Natural killer cell (primary cell): ENCODE results near the gene TBC1D4. TPM values are rescaled to one million over a fixed set of nuclear protein-coding genes. Genes with fewer than 3 reads are reported as not detected.

Experiments used
- ATAC-seq, 3 donors: fragments of 150-1000 bp in 2 of 3; fragments of 200-7000 bp in 1 of 3; cut with Tn5 transposase; 1 replicate in 1 of 3; 2 replicates in 2 of 3; pipeline ENCODE4 v1.10.0; 2021; ENCODE audit warnings: mild to moderate bottlenecking in 2 of 3, moderate library complexity in 2 of 3
- DNase-seq, 2 donors: peaks; one replicate each; pipeline versions ENCODE4 v3.0.0 to v3.0.0-alpha.2; 2013 to 2021; ENCODE audit warnings: mixed read lengths in 1 of 2
- H3K27ac ChIP-seq: one replicate; pipeline ENCODE4 v1.5.1; 2013; ENCODE audit warnings: mild to moderate bottlenecking, low read length
- H3K27me3 ChIP-seq: one replicate; pipeline ENCODE4 v1.6.1; 2013; ENCODE audit warnings: low read length; ENCODE audit not compliant: control insufficient read depth, insufficient read depth
- H3K36me3 ChIP-seq: one replicate; pipeline ENCODE4 v1.6.1; 2013; ENCODE audit warnings: low read length; ENCODE audit not compliant: control insufficient read depth, insufficient read depth
- H3K4me1 ChIP-seq: one replicate; pipeline ENCODE4 v1.6.1; 2013; ENCODE audit warnings: low read length; ENCODE audit not compliant: control insufficient read depth, insufficient read depth
- H3K4me3 ChIP-seq: one replicate; pipeline ENCODE4 v1.5.1; 2013; ENCODE audit warnings: low read length
- H3K9me3 ChIP-seq: one replicate; pipeline ENCODE4 v1.6.1; 2013; ENCODE audit warnings: low read length; ENCODE audit not compliant: control insufficient read depth, insufficient read depth
- H3K27ac Mint-ChIP-seq, 2 donors: one replicate each; pipeline ENCODE4 v1.8.0; 2022; ENCODE audit warnings: mild to moderate bottlenecking in 2 of 2, mixed read lengths in 2 of 2, moderate library complexity in 1 of 2
- H3K27me3 Mint-ChIP-seq, 2 donors: one replicate each; pipeline ENCODE4 v1.8.0; 2022; ENCODE audit warnings: low read depth in 2 of 2, mixed read lengths in 2 of 2
- H3K36me3 Mint-ChIP-seq: one replicate; pipeline ENCODE4 v1.8.0; 2022; ENCODE audit warnings: mixed read lengths
- H3K4me1 Mint-ChIP-seq, 2 donors: one replicate each; pipeline ENCODE4 v1.8.0; 2022; ENCODE audit warnings: mixed read lengths in 2 of 2
- H3K4me3 Mint-ChIP-seq: one replicate; pipeline ENCODE4 v1.8.0; 2022; ENCODE audit warnings: mild to moderate bottlenecking, moderate library complexity, mixed read lengths
- H3K9me3 Mint-ChIP-seq, 2 donors: one replicate each; pipeline ENCODE4 v1.8.0; 2022; ENCODE audit warnings: mixed read lengths in 2 of 2
- WGBS: methylation state at CpG from one replicate; pipeline ENCODE4 v1.1.7; 2013; ENCODE audit warnings: missing lambda C conversion rate; ENCODE audit not compliant: insufficient coverage; 5-methylcytosine and 5-hydroxymethylcytosine counted together
- intact Hi-C: fragments of 100-400 bp; cut with micrococcal nuclease; formaldehyde crosslinking; loops from one replicate; pipeline ENCODE4 v1.14.2; 2022
- total RNA-seq, 4 donors: library from RNA; stranded (reverse); fragments of 120-200 nt in 1 of 4; gene quantifications; one replicate each; pipeline versions ENCODE4 v1.2.3 to v1.2.4, GENCODE V29; 2013 to 2022
- TF ChIP-seq, protein P1 (sequence below): fragments of 200-600 bp; IDR thresholded peaks from one replicate; pipeline ENCODE4 v1.8.0; 2022; ENCODE audit warnings: antibody characterized with exemption

Gene TBC1D4
- total RNA-seq, 3 donors from 2014 or later (not counting 1 experiment from before 2014, with no cell fraction given): 0.54 to 5.1 (median 3.7) TPM

DNA sequence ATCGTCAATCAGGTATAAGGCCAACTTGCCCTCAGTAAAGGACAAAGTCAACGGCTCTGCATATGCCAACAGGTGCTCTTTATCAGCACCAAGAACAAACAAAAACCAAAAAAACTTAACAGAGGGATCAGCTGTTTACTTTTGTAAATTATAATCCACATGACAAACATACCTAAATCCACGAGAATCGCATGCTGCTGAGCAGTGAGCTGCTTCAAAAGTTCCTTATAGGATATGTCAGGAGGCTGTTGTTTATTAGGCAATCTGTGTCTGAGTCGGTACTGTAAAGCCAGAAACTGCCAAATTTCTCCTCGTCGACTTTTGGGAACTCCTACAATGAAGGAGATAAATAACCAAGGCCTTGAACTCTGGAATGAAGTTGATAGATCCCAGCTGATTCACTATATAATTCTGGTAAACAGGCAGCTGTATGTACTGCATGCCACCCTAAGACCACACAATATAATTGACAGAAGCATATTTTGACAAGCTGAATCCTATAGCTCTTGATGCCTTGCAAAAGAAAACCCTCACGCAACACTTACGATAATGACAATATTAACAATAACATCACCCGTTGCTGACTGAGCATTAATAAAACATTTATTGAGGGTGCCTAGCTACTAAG is 179.8 kb downstream of the TBC1D4 start:
- Mint-ChIP-seq H3K27me3 (no peaks in the 10 kb centered on the region), H3K9me3 (no peaks in the 10 kb centered on the region), H3K27ac (no peak overlapping the region), H3K4me3 (no peak overlapping the region), H3K36me3 (no peaks in the 10 kb centered on the region), H3K4me1 (no peaks in the 10 kb centered on the region)
- ATAC-seq (no peak), DNase-seq (no peak)
- Histone ChIP-seq H3K27ac (no peak overlapping the region), H3K4me1 (no peaks in the 10 kb centered on the region), H3K27me3 (no peaks in the 10 kb centered on the region), H3K9me3 (no peaks in the 10 kb centered on the region), H3K36me3 (no peaks in the 10 kb centered on the region), H3K4me3 (no peak overlapping the region)
- intact Hi-C loops: no loop called here
- 85% methylated on average over 10 of the region's 10 CpGs for WGBS
- TF ChIP-seq, protein P1, sequence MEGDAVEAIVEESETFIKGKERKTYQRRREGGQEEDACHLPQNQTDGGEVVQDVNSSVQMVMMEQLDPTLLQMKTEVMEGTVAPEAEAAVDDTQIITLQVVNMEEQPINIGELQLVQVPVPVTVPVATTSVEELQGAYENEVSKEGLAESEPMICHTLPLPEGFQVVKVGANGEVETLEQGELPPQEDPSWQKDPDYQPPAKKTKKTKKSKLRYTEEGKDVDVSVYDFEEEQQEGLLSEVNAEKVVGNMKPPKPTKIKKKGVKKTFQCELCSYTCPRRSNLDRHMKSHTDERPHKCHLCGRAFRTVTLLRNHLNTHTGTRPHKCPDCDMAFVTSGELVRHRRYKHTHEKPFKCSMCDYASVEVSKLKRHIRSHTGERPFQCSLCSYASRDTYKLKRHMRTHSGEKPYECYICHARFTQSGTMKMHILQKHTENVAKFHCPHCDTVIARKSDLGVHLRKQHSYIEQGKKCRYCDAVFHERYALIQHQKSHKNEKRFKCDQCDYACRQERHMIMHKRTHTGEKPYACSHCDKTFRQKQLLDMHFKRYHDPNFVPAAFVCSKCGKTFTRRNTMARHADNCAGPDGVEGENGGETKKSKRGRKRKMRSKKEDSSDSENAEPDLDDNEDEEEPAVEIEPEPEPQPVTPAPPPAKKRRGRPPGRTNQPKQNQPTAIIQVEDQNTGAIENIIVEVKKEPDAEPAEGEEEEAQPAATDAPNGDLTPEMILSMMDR: no peak

DNA sequence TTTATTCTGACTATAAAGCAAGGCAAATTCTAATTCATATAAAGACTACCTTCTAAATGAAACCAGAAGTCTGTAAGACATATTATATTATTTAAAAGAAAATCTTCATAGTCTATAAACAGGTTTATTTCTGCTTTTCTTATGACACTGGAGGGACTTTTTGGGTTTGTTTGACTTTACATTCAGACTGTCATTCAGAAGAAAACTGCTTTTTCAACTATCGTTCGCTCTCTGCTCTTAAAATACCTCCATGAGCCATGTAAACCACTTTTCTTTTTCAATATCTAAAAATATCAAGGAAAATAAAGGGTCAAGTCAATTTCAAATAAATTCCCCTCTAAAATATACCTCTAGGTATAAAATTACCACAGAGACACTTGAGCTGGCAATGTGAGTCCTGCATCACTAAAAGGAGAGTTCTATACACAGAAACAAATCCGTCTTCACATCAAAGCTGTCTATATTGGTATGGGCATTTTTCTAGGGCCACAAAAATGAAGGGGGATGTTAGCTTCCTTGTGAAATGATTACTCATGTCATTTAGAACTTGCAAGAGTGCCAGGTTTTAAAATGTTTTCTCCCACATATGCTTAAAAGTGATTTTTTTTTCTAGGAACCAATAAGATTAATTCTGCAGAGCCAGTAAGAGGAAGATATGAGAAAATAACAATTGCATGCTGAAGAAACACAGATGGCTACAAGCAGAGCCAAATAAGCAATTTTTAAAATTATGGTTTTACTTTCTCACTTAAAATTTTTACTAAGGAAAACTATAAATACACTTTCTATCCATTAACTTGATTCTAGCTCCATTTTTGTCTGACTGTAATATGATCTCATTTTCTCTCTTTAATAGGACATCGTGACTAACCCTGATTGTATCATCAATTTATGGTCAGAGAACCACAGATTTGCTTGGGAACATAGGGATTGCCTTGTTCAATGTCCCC is 181.8 kb downstream of the TBC1D4 start:
- Mint-ChIP-seq H3K36me3 (no peaks in the 10 kb centered on the region), H3K27ac (no peak overlapping the region), H3K27me3 (no peaks in the 10 kb centered on the region), H3K4me3 (no peak overlapping the region), H3K4me1 (no peaks in the 10 kb centered on the region), H3K9me3 (no peaks in the 10 kb centered on the region)
- no peaks in the 10 kb centered on the region for H3K4me1 ChIP-seq
- H3K9me3 ChIP-seq: no peaks in the 10 kb centered on the region
- H3K4me3 ChIP-seq: no peak overlapping the region
- intact Hi-C loops: no loop called here
- H3K27me3 ChIP-seq: no peaks in the 10 kb centered on the region
- ATAC-seq (no peak), DNase-seq (peak in 1 of 2 donors; percentile 42)
- TF ChIP-seq, protein P1: no peak
- H3K36me3 ChIP-seq: no peaks in the 10 kb centered on the region
- H3K27ac ChIP-seq: no peak overlapping the region
- WGBS: 91% methylated on average over 3 of the region's 4 CpGs

DNA sequence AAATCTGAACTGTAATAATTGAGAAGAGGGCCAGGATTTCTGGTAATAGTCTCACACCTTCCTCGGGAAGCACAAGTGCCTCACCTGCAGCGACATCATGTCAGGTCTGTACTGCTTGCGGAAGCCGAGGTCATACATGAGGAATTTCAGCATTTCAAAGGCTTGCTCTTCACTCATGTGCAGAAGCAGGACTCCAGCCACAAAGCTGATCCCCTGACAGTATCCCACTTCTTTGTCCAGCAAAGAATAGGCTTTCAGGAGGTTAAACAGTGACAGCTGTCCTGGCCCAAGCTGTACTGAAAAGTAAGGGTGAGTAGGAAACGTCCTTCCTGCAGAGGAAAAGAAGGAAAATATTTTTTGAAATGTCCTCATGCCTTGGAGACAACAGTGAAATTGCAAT is 182.7 kb downstream of the TBC1D4 start:
- Mint-ChIP-seq H3K27ac (no peak overlapping the region), H3K4me3 (no peak overlapping the region), H3K27me3 (no peaks in the 10 kb centered on the region), H3K9me3 (no peaks in the 10 kb centered on the region), H3K36me3 (no peaks in the 10 kb centered on the region), H3K4me1 (no peaks in the 10 kb centered on the region)
- H3K27ac ChIP-seq: no peak overlapping the region
- ATAC-seq (no peak), DNase-seq (no peak)
- WGBS: 94% methylated on average over 5 of the region's 5 CpGs
- H3K9me3 ChIP-seq: no peaks in the 10 kb centered on the region
- no peak overlapping the region for H3K4me3 ChIP-seq
- H3K36me3 ChIP-seq: no peaks in the 10 kb centered on the region
- H3K27me3 ChIP-seq: no peaks in the 10 kb centered on the region
- TF ChIP-seq, protein P1: no peak
- intact Hi-C loops: no loop called here
- H3K4me1 ChIP-seq: no peaks in the 10 kb centered on the region
